Putamen (tissue), 1 donor: Measurements from ENCODE around the gene ESR2.
"Not testable (repeated sequence)": the region's sequence is repeated elsewhere in the genome, so short reads cannot be mapped to it uniquely, and the experiment has no call there.

ENCODE experiments used
- DNase-seq: peaks from one replicate; pipeline ENCODE4 v3.0.0-alpha.2; 2016; ENCODE audit warnings: low spot score

Gene ESR2

DNA sequence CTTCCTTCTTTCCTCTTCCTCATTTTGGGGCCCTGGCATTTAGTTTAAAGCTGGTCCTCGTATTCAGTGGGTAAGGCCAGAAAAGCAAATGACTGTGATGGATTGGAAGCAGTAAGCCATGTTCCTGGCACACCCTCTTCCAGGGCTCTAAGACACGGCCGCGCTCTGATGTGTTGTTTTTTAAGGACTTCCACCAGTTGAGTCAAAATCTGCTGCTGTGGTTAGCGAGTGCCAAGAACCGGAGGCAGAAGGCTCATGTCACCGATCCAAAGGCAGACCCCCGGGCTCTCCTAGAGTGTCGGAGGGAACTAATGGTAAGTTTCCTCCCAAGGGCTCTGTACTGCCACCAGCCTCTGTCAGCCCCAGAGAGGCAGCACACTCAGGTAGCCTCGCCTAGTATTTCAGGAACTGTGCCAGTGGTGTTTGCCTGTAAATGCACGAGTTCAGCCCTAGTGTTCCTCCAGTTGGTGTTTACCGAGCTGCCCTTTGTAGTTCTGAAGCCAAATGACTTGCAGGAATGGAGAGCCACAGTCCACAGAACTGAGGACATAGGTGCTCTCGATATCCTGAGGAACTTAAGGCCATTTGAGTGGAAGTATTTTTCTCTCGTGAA, 72.7 kb downstream of the ESR2 start:
- no peak for DNase-seq

DNA sequence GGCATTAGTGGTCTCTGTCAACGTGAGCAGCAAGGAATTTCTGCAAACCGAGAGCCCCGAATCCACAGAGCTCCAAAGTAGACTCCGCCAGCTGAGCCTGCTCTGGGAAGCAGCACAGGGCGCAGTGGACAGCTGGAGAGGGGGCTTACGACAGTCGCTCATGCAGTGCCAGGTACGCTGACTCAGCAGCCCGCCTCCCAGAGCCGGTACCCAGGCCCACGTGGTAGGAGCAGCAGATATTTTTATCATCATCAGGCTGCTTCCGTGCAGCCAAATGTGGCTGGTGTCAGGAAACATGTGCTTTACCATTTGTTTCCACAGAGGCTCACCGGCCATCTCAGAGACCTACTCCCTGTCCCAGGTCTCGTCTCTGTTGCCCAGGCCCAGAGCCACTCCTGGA, 73.7 kb downstream of the ESR2 start:
- no peak for DNase-seq

GRCh38 chr14:64220056-64220455, 74.1 kb downstream of the ESR2 start:
- DNase-seq, result no peak

DNA sequence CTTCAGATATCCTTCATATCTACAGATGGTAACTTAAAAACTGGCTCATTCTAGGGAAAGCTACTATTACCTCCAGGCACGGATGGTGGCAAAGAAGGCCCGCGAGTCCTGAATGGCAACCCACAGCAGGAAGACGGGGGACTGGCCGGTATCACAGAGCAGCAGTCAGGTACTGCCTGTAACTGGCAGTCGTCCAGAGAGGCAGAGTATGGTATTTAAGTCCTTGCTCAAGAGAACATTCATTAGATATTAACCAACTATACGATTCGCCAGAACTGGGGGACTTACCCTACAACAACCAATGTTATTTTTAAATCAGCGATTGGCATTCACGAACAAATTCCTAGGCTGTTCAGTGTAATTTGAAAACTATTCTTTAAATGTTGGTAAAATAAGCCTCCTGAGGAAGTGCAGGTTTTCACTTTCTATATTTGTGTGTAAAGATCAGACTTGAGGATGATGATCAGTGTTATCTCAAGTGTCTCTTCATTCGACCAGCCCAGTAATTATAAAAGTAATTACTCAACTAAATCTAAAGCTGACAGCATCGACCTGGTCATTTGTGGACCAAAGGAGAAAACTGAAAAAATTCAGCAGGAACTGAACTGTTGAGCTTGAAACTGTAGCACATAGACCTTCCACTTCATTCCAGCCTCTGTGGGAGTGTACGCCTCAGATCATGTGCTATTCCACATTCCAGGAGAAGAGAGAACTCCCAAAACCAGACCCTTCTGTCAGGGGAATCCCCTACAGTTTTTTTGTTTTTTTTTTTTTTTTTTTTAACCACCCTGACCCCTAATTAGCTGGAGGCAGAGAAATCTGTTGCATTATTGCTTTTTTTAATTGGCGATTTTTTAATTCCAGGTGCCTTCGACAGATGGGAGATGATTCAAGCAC, 75.6 kb downstream of the ESR2 start:
- no peak for DNase-seq

- no peak for DNase-seq
Measured at GRCh38 chr14:64217834-64218233, 76.3 kb downstream of the ESR2 start.

DNA sequence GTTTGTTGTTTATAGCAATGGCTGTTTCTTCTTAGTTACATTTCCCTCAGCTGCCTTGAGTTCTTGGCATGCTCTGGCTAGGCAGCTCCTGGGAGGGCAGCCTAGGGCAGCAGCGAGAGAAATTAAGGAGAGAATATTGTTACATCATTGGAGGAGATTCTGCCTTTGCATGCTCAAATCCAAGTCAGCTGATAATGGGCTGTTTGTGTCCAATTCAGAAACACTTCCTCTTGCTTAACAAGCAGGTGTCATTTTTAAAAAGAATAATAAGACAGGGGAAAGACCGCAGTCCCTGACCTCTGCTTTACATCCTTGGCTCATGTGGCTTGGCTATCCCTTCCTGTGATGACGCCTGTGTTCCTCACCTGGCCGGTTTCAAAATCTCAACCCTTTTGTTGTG, 76.9 kb downstream of the ESR2 start:
- DNase-seq, result no peak

DNA sequence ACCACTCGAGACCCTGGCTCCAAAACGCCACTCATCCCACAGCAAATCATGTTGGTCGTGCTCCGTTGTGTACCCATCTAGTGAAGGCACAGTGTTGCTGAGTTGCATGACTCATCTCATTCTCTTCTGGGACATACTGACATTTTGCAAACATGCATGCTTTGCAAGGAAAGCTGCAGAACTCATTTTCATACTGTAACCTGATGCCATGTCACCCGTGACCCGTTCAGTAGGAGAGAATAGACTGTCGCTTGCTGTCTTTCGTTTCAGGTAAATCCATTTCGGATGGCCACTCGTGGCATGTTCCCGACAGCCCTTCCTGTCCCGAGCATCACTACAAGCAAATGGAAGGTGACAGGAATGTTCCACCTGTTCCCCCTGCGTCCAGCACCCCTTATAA, 78.2 kb downstream of the ESR2 start:
- no peak for DNase-seq

GRCh38 chr14:64215274-64215673, 78.9 kb downstream of the ESR2 start:
- DNase-seq, result no peak

DNA sequence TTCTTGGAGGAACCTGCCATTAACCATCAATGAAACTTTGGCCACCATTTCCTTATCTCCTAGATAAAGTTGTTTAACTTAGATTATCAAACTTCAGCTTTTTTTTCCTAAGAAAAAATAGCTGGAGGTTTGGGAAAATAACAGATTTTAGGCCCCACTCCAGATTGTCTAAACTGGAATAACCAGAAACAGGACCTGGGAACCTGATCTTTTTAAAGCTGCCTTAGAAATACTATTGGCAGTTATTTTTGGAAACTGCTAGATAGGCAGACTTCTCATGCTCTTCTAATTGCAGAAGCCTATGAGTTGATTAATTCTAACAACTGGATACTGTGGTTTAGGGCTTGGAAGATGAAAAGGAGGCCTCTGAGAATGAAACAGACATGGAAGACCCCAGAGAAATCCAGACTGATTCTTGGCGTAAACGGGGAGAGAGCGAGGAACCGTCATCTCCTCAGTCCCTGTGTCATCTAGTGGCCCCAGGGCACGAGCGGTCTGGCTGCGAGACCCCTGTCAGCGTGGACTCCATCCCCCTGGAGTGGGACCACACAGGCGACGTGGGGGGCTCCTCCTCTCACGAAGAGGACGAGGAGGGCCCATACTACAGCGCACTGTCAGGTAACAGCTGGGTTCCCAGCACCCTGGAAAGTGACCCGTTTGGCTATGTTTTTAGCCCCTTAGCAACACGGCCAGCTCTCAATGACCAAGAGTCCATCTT, 80.2 kb downstream of the ESR2 start:
- DNase-seq, result no peak

- DNase-seq, result no peak
Measured at GRCh38 chr14:64213086-64213485, 81.1 kb downstream of the ESR2 start.

- DNase-seq, result no peak
Measured at GRCh38 chr14:64212666-64213065, 81.5 kb downstream of the ESR2 start.

- DNase-seq, result not testable (repeated sequence)
Measured at GRCh38 chr14:64210912-64211311, 83.3 kb downstream of the ESR2 start.

- no peak for DNase-seq
Measured at GRCh38 chr14:64210216-64210615, 84.0 kb downstream of the ESR2 start.

DNA sequence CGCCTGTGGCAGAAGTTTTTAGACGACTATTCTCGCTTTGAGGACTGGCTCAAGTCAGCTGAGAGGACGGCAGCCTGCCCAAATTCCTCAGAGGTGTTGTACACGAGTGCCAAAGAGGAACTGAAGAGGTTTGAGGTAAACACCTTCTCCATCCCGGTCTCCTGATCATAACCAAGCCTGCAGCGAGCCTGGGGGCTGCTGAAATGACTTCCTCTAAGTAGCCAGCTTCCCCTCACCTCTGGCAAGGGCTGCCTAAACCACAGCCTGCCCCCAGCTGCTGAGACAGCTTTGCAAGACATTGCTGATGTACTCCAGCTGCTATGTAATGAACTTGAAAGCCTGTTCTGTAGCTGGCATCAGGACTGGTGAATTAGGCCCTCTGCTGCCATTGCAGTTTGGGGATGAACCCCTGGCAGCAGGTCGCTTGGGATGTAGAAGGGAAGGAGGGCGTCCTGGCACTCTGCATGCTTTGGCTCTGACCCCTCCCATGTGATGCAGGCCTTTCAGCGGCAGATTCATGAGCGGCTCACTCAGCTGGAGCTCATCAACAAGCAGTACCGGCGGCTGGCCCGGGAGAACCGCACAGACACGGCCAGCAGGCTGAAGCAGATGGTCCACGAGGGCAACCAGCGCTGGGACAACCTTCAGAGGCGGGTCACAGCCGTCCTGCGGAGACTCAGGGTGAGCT, 84.6 kb downstream of the ESR2 start:
- no peak for DNase-seq

DNA sequence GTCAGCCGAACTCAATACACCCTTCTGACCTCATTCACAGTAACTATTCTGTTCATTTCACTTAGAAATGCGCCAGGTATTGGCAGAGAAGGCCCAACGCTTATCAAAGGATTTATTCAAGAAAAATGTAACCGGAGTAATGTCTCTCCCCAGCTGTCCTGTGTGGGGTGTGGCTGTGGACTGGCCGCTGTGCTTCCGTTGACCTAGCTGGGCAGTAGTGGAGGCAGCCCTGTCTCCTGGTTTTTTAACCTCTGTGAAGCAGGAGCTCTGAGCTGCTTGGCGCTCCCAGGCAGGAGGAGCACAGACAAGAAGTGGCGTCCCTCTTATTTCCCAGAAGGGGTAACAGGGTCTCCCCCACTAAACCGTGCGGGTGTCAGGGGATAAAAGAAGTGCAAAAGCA, 85.2 kb downstream of the ESR2 start:
- DNase-seq, result no peak

GRCh38 chr14:64208261-64208660, 85.9 kb downstream of the ESR2 start:
- no peak for DNase-seq

- no peak for DNase-seq
Measured at GRCh38 chr14:64203366-64204006, 90.7 kb downstream of the ESR2 start.

DNA sequence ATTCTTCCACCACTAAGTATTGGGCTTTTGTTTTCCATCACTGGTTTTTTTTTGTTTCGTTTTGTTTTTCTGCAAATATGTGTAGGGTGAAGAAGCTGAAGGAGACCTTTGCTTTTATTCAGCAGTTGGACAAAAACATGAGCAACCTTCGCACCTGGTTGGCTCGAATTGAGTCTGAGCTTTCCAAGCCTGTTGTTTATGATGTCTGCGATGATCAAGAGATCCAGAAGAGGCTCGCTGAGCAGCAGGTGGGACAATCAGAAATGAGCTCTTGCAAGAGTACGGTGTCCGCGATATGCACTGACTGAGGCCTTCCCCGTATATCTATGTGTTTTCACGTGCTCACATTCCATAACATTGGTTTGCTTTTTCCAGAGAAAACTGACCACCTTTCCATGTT, 91.5 kb downstream of the ESR2 start:
- no peak for DNase-seq

GRCh38 chr14:64201921-64202545, 92.1 kb downstream of the ESR2 start:
- DNase-seq, result no peak

GRCh38 chr14:64201296-64201695, 92.9 kb downstream of the ESR2 start:
- no peak for DNase-seq

GRCh38 chr14:64200170-64200569, 94.0 kb downstream of the ESR2 start:
- no peak for DNase-seq
